GM12878 (cell line): Measurements from ENCODE around the gene TRDN. TPM values are rescaled to one million over a fixed set of nuclear protein-coding genes. Genes with fewer than 3 reads are reported as not detected.

Experiments used
- ATAC-seq: fragments of 200-7000 bp; cut with Tn5 transposase; 3 replicates; pipeline ENCODE4 v1.9.1; 2020; ENCODE audit warnings: mild to moderate bottlenecking, moderate library complexity
- BruUV-seq: library from RNA; stranded (reverse); fragments of 400-500 nt; replicated peaks from 2 replicates; lab custom pipeline; 2021; lab: Mats Ljungman, UMichigan
- CTCF ChIA-PET: fragments of 300-600 bp; sonication (Branson Sonifier 250); formaldehyde crosslinking; extraction: SDS; loops from one replicate; lab custom pipeline; 2021; ENCODE audit warnings: inconsistent platforms; lab: Yijun Ruan, JAX
- POLR2A ChIA-PET: fragments of 350-600 bp; formaldehyde crosslinking; extraction: SDS; loops from one replicate; lab custom pipeline; 2021; ENCODE audit warnings: inconsistent platforms; lab: Charles Lee
- RAD21 ChIA-PET: fragments of 300-600 bp; sonication (Branson Sonifier 250); formaldehyde crosslinking; loops from one replicate; lab custom pipeline; 2023; ENCODE audit warnings: antibody characterized with exemption; ENCODE audit not compliant: unreplicated experiment; lab: Charles Lee
- SMC1A ChIA-PET: fragments of 300-600 bp; sonication (Branson Sonifier 250); formaldehyde crosslinking; loops from one replicate; lab custom pipeline; 2023; ENCODE audit not compliant: unreplicated experiment, uncharacterized antibody; lab: Charles Lee
- DNase-seq: peaks from one replicate; pipeline ENCODE4 v3.0.0-alpha.2; 2011; ENCODE audit warnings: low read depth, low spot score
- FAIRE-seq: peaks from 3 replicates; lab custom pipeline; 2011; peaks lifted over from hg19 to GRCh38; lab: Jason Lieb, UNC
- H2AFZ ChIP-seq: 2 replicates; pipeline ENCODE4 v1.6.0; 2011; ENCODE audit warnings: low read depth, low read length, control low read depth; ENCODE audit not compliant: control insufficient read depth
- H3K27ac ChIP-seq: 2 replicates; pipeline ENCODE4 v1.5.1; 2011; ENCODE audit warnings: control low read depth; ENCODE audit not compliant: control insufficient read depth, insufficient read depth
- H3K27me3 ChIP-seq, 2 experiments: replicated peaks in 1 of 2; 2 replicates each; pipeline versions ENCODE4 v1.6.0 to v1.6.1; 2011; ENCODE audit warnings: low read length in 1 of 2; ENCODE audit not compliant: control insufficient read depth in 2 of 2, insufficient read depth in 2 of 2
- H3K36me3 ChIP-seq, 2 experiments: 2 replicates each; pipeline ENCODE4 v1.5.1; 2011; ENCODE audit warnings: low read length in 1 of 2; ENCODE audit not compliant: control insufficient read depth in 2 of 2, insufficient read depth in 2 of 2
- H3K4me1 ChIP-seq: 2 replicates; pipeline ENCODE4 v1.6.1; 2011; ENCODE audit warnings: mild to moderate bottlenecking, low read length, moderate library complexity, mixed read lengths; ENCODE audit not compliant: control insufficient read depth, insufficient read depth
- H3K4me2 ChIP-seq: 2 replicates; pipeline ENCODE4 v1.6.0; 2011; ENCODE audit warnings: control low read depth; ENCODE audit not compliant: control insufficient read depth, insufficient read depth
- H3K4me3 ChIP-seq: fragments of 200-600 bp; sonication (generic); 2 replicates; pipeline ENCODE4 v1.5.1; 2016
- H3K79me2 ChIP-seq: 2 replicates; pipeline ENCODE4 v1.6.0; 2011; ENCODE audit warnings: low read length; ENCODE audit not compliant: control insufficient read depth, insufficient read depth
- H3K9ac ChIP-seq: 2 replicates; pipeline ENCODE4 v1.8.0; 2011; ENCODE audit warnings: low read length, control low read depth, mixed read lengths; ENCODE audit not compliant: control insufficient read depth, insufficient read depth
- H3K9me3 ChIP-seq: replicated peaks from 3 replicates; pipeline ENCODE4 v1.5.1; 2011; ENCODE audit warnings: mild to moderate bottlenecking, low read length; ENCODE audit not compliant: control insufficient read depth, insufficient read depth
- H4K20me1 ChIP-seq: 2 replicates; pipeline ENCODE4 v1.6.0; 2011; ENCODE audit not compliant: control insufficient read depth, insufficient read depth
- DPF2 ChIP-seq: fragments of 450-650 bp; IDR thresholded peaks from 2 replicates; pipeline ENCODE4 v1.6.1; 2017; ENCODE audit warnings: mild to moderate bottlenecking
- EED ChIP-seq: sonication (generic); IDR thresholded peaks from 2 replicates; pipeline ENCODE4 v1.6.1; 2016; ENCODE audit warnings: antibody characterized with exemption, low read depth
- FOXK2 ChIP-seq: fragments of 450-650 bp; IDR thresholded peaks from 2 replicates; pipeline ENCODE4 v1.6.1; 2017; ENCODE audit warnings: mild to moderate bottlenecking, moderate library complexity
- JUND ChIP-seq: IDR thresholded peaks from 2 replicates; pipeline ENCODE4 v1.6.1; 2012; ENCODE audit warnings: low read depth, mild to moderate bottlenecking, low read length, improper control_type of control experiment, moderate library complexity
- KAT2A ChIP-seq: conservative IDR thresholded peaks from 2 replicates; pipeline ENCODE4 v1.6.1; 2011; ENCODE audit warnings: low read depth, low read length; ENCODE audit not compliant: control insufficient read depth
- MTA2 ChIP-seq: fragments of 450-650 bp; IDR thresholded peaks from 2 replicates; pipeline ENCODE4 v1.6.1; 2016; ENCODE audit warnings: low read depth, mild to moderate bottlenecking, moderate library complexity
- MYB ChIP-seq: fragments of 150-350 bp; IDR thresholded peaks from 2 replicates; pipeline ENCODE4 v1.6.1; 2014; ENCODE audit warnings: mild to moderate bottlenecking, low read depth, low read length, borderline replicate concordance
- RELA ChIP-seq: fragments of 450-650 bp; IDR thresholded peaks from 2 replicates; pipeline ENCODE4 v1.8.0; 2014; ENCODE audit warnings: borderline replicate concordance; ENCODE audit not compliant: partially characterized antibody
- RUNX3 ChIP-seq: IDR thresholded peaks from 2 replicates; pipeline ENCODE4 v1.6.1; 2012; ENCODE audit warnings: low read length, inconsistent platforms
- STAT3 ChIP-seq: IDR thresholded peaks from 2 replicates; pipeline ENCODE4 v1.6.1; 2011; ENCODE audit warnings: low read depth, low read length, improper control_type of control experiment
- YY1 ChIP-seq: IDR thresholded peaks from 2 replicates; pipeline ENCODE4 v1.6.1; 2011; ENCODE audit warnings: low read depth, mild to moderate bottlenecking, low read length
- ZNF217 ChIP-seq: fragments of 450-650 bp; IDR thresholded peaks from 2 replicates; pipeline ENCODE4 v1.6.1; 2017; ENCODE audit warnings: antibody characterized with exemption, mild to moderate bottlenecking
- WGBS: methylation state at CpG from one replicate; pipeline ENCODE4 v1.1.6; 2016; ENCODE audit warnings: low lambda C conversion rate; ENCODE audit not compliant: insufficient replicate concordance, insufficient coverage; ENCODE audit errors: missing lambda C conversion rate; 5-methylcytosine and 5-hydroxymethylcytosine counted together
- in situ Hi-C: fragments of 300-500 bp; cut with MboI; formaldehyde crosslinking; loops from 9 replicates; pipeline ENCODE4 v1.14.3; 2018; ENCODE audit warnings: mixed read lengths
- intact Hi-C: fragments of 100-400 bp; cut with micrococcal nuclease; formaldehyde crosslinking; loops from one replicate; pipeline ENCODE4 v1.14.2; 2022; ENCODE audit not compliant: unreplicated experiment
- polyA plus RNA-seq, 11 experiments: library from polyadenylated mRNA; depleted of rRNA in 4 of 11; unstranded in 6 of 11; stranded (reverse) in 5 of 11; fragments of >200 nt; fragmentation: Nextera tagmentation in 4 of 11; fragmentation: Illumina TruSeq in 1 of 11; extraction: Ambion mirVana in 4 of 11; extraction: Trizol in 1 of 11; gene quantifications; 1 replicate in 1 of 11; 2 replicates in 10 of 11; pipeline versions ENCODE4 v1.2.1 to v1.2.3, GENCODE V29; 2011 to 2016; ENCODE audit warnings: inconsistent platforms in 2 of 11, missing spikeins in 2 of 11, low read depth in 1 of 11
- total RNA-seq, 4 experiments: library from RNA; depleted of rRNA in 3 of 4; stranded (reverse); fragments of >200 nt in 3 of 4; fragmentation: Illumina TruSeq in 1 of 4; extraction: Trizol in 1 of 4; gene quantifications; 2 replicates each; pipeline versions ENCODE4 v1.2.1 to v1.2.3, GENCODE V29; 2013 to 2021
- TF ChIP-seq, protein P1 (sequence below): IDR thresholded peaks from 2 replicates; pipeline ENCODE4 v1.6.1; 2011; ENCODE audit warnings: low read depth, low read length, improper control_type of control experiment, borderline replicate concordance
- TF ChIP-seq, protein P2 (sequence below): fragments of 450-650 bp; formaldehyde crosslinking; IDR thresholded peaks from 2 replicates; pipeline ENCODE4 v1.4.0; 2020; ENCODE audit warnings: mild to moderate bottlenecking, moderate library complexity

TRDN gene
- total and polyA plus RNA-seq, 10 of the 15 experiments (the other 5 are each of a cell fraction or from before 2014, with no cell fraction given): not detected

DNA sequence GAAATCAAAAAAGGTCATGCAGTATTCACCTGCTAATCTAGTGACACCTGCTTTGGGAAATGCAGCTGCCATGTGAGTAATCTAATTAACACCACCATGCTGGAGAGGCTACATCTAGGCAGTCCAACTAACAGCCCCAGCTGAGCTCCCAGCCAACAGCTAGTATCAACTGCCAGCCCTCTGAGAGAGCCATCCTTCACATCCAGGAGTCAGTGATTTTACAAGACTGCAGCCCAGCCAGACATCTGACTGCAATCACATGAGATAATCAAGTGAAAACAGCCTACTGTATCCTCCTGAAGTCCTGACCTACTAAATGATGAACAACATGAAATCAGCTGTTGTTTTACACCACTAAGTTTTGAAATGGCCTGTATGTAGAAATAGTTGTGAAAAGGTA is 298.4 kb downstream of the TRDN start:
- intact Hi-C loops (no loop called here), in situ Hi-C loops (no loop called here)
- H3K9ac ChIP-seq: no peak overlapping the region
- ChIA-PET SMC1A (interaction anchor here (0.7 kb wide), 1 partner anchor 1079 kb away, joined by 3 read pairs; no protein-coding TSS in a partner anchor), CTCF (no interaction called here), RAD21 (interaction anchor here (1.8 kb wide), 1 partner anchor 469 kb away, joined by 5 read pairs; no protein-coding TSS in a partner anchor), POLR2A (no interaction called here)
- no TSS peak for BruUV-seq
- DNase-seq (no peak), ATAC-seq (no peak), FAIRE-seq (no peak)
- H3K4me3 ChIP-seq: no peak overlapping the region
- no peaks in the 10 kb centered on the region for H3K9me3 ChIP-seq
- no peaks in the 10 kb centered on the region for H4K20me1 ChIP-seq
- no peaks in the 10 kb centered on the region for H3K79me2 ChIP-seq
- TF ChIP-seq ZNF217 (no peak), FOXK2 (no peak), EED (no peak), DPF2 (no peak), YY1 (no peak)
- TF ChIP-seq, protein P1, sequence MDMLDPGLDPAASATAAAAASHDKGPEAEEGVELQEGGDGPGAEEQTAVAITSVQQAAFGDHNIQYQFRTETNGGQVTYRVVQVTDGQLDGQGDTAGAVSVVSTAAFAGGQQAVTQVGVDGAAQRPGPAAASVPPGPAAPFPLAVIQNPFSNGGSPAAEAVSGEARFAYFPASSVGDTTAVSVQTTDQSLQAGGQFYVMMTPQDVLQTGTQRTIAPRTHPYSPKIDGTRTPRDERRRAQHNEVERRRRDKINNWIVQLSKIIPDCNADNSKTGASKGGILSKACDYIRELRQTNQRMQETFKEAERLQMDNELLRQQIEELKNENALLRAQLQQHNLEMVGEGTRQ: no peak
- no peaks in the 10 kb centered on the region for H3K36me3 ChIP-seq
- H2AFZ ChIP-seq: no peak overlapping the region
- no peaks in the 10 kb centered on the region for H3K4me1 ChIP-seq
- no peak overlapping the region for H3K4me2 ChIP-seq
- H3K27me3 ChIP-seq: no peaks in the 10 kb centered on the region
- no peak overlapping the region for H3K27ac ChIP-seq

DNA sequence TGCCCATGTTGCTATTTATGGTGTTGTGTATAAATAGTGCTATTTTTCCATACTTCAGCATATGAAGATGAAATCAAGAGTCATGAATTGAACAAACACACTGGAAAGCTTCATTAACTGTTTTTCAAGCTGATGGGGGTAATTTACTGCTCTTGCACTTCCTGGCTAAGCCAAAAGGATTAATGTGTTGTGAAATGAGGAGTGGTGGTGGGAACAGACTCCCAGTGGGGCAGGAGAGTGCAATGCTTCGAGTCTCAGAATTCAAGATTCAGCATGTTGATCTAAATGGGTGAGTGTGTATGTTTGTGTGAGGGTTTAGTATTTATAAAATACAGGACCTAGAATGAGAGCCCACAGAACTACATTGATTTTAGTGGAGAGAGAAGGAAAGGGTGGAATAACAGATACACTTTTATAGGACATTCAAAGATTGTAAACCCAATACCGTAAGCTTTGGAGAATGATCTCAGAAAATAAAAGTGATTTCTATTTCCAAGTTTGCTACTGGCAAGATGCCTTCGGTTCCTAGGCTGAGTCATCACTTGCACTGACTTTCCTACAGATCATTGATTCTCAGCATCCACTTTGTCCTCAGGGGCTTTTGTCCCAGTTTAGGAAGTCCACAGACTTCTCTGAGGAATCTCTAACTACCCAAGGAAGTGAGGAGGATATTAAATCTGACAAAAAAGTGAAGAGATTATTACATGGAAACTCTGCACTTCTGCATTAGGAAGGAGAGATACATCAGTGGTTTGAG is 303.6 kb downstream of the TRDN start:
- ChIA-PET POLR2A (no interaction called here), RAD21 (no interaction called here), CTCF (interaction anchor here (0.6 to 0.9 kb wide), 3 partner anchors 12 to 464 kb away, joined by 3 to 4 read pairs (median 4); no protein-coding TSS in a partner anchor), SMC1A (no interaction called here)
- in situ Hi-C loops (no loop called here), intact Hi-C loops (no loop called here)
- no peak overlapping the region for H2AFZ ChIP-seq
- BruUV-seq: no TSS peak
- no peaks in the 10 kb centered on the region for H3K9me3 ChIP-seq
- no peaks in the 10 kb centered on the region for H3K4me1 ChIP-seq
- DNase-seq: no peak
- H4K20me1 ChIP-seq: no peaks in the 10 kb centered on the region
- H3K4me2 ChIP-seq: no peak overlapping the region
- H3K27ac ChIP-seq: no peak overlapping the region
- no peak overlapping the region for H3K4me3 ChIP-seq
- ATAC-seq: no peak
- H3K9ac ChIP-seq: no peak overlapping the region
- no peaks in the 10 kb centered on the region for H3K27me3 ChIP-seq
- FAIRE-seq: no peak
- 39% methylated on average over 3 of the region's 3 CpGs for WGBS
- no peaks in the 10 kb centered on the region for H3K79me2 ChIP-seq
- H3K36me3 ChIP-seq: no peaks in the 10 kb centered on the region
- TF ChIP-seq MTA2: no peak
- TF ChIP-seq MYB: no peak
- no peak for TF ChIP-seq RELA
- TF ChIP-seq STAT3: no peak
- no peak for TF ChIP-seq RUNX3
- TF ChIP-seq JUND: no peak
- TF ChIP-seq, protein P2, sequence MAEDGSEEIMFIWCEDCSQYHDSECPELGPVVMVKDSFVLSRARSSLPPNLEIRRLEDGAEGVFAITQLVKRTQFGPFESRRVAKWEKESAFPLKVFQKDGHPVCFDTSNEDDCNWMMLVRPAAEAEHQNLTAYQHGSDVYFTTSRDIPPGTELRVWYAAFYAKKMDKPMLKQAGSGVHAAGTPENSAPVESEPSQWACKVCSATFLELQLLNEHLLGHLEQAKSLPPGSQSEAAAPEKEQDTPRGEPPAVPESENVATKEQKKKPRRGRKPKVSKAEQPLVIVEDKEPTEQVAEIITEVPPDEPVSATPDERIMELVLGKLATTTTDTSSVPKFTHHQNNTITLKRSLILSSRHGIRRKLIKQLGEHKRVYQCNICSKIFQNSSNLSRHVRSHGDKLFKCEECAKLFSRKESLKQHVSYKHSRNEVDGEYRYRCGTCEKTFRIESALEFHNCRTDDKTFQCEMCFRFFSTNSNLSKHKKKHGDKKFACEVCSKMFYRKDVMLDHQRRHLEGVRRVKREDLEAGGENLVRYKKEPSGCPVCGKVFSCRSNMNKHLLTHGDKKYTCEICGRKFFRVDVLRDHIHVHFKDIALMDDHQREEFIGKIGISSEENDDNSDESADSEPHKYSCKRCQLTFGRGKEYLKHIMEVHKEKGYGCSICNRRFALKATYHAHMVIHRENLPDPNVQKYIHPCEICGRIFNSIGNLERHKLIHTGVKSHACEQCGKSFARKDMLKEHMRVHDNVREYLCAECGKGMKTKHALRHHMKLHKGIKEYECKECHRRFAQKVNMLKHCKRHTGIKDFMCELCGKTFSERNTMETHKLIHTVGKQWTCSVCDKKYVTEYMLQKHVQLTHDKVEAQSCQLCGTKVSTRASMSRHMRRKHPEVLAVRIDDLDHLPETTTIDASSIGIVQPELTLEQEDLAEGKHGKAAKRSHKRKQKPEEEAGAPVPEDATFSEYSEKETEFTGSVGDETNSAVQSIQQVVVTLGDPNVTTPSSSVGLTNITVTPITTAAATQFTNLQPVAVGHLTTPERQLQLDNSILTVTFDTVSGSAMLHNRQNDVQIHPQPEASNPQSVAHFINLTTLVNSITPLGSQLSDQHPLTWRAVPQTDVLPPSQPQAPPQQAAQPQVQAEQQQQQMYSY (CRISPR knock-in tag): no peak
- TF ChIP-seq KAT2A: no peak
